Type B pancreatic cell (in vitro differentiated cells): Measurements from ENCODE around the gene ADGRV1. TPM values are rescaled to one million over a fixed set of nuclear protein-coding genes. Genes with fewer than 3 reads are reported as not detected.
"Not testable (repeated sequence)": the region's sequence is repeated elsewhere in the genome, so short reads cannot be mapped to it uniquely, and the experiment has no call there.

Experiments used
- DNase-seq: peaks from one replicate; pipeline ENCODE4 v3.0.0; 2021; ENCODE audit warnings: mixed read lengths; ENCODE audit not compliant: unreplicated experiment; ENCODE audit errors: extremely low spot score
- H3K27ac Mint-ChIP-seq: 2 replicates; pipeline ENCODE4 v1.8.0; 2021; ENCODE audit warnings: mild to moderate bottlenecking, mixed read lengths
- H3K27me3 Mint-ChIP-seq: 2 replicates; pipeline ENCODE4 v1.8.0; 2021; ENCODE audit warnings: mixed read lengths
- H3K36me3 Mint-ChIP-seq: 2 replicates; pipeline ENCODE4 v1.8.0; 2021; ENCODE audit warnings: mixed read lengths
- H3K4me1 Mint-ChIP-seq: one replicate; pipeline ENCODE4 v1.8.0; 2021; ENCODE audit warnings: mixed read lengths; ENCODE audit not compliant: unreplicated experiment
- H3K4me3 Mint-ChIP-seq: 2 replicates; pipeline ENCODE4 v1.8.0; 2021; ENCODE audit warnings: mild to moderate bottlenecking, mixed read lengths
- H3K9me3 Mint-ChIP-seq: 2 replicates; pipeline ENCODE4 v1.8.0; 2021; ENCODE audit warnings: mixed read lengths
- total RNA-seq: library from RNA; stranded (reverse); gene quantifications from 2 replicates; pipeline ENCODE4 v1.2.1, GENCODE V29; 2021; ENCODE audit warnings: low replicate concordance
- TF ChIP-seq, protein P1 (sequence below): fragments of 200-600 bp; sonication (generic); conservative IDR thresholded peaks from 2 replicates; pipeline ENCODE4 v1.5.0; 2021; ENCODE audit warnings: antibody characterized with exemption, mild to moderate bottlenecking

ADGRV1 gene
- total RNA-seq, 1 donor from 2014 or later, result 29.5 TPM

DNA sequence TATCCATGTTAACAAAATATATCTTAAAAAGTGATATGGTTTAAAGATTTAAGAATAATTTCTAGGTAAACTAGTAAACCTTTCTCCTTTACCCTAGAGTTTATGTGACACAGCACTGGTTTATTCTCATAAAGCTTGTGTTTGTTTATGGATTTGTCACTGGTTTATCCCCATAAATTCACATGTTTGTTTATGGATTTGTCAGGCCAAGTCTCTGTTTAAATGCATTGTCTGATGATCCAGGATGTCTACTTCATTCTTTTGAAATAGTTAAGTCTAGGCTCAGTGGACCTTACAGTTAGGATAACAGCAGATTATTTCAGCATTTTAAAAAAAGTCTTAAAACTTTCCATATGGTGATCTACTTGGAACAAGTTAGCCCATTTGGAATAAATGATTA, 490.5 kb downstream of the ADGRV1 start:
- Mint-ChIP-seq H3K27ac (no peak overlapping the region), H3K27me3 (no peaks in the 10 kb centered on the region), H3K4me1 (peaks cover 12% of the 10 kb centered on the region), H3K4me3 (no peak overlapping the region), H3K9me3 (peaks cover 10% of the 10 kb centered on the region), H3K36me3 (peaks cover 7% of the 10 kb centered on the region)
- no peak for DNase-seq
- TF ChIP-seq, protein P1, sequence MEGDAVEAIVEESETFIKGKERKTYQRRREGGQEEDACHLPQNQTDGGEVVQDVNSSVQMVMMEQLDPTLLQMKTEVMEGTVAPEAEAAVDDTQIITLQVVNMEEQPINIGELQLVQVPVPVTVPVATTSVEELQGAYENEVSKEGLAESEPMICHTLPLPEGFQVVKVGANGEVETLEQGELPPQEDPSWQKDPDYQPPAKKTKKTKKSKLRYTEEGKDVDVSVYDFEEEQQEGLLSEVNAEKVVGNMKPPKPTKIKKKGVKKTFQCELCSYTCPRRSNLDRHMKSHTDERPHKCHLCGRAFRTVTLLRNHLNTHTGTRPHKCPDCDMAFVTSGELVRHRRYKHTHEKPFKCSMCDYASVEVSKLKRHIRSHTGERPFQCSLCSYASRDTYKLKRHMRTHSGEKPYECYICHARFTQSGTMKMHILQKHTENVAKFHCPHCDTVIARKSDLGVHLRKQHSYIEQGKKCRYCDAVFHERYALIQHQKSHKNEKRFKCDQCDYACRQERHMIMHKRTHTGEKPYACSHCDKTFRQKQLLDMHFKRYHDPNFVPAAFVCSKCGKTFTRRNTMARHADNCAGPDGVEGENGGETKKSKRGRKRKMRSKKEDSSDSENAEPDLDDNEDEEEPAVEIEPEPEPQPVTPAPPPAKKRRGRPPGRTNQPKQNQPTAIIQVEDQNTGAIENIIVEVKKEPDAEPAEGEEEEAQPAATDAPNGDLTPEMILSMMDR, result no peak

DNA sequence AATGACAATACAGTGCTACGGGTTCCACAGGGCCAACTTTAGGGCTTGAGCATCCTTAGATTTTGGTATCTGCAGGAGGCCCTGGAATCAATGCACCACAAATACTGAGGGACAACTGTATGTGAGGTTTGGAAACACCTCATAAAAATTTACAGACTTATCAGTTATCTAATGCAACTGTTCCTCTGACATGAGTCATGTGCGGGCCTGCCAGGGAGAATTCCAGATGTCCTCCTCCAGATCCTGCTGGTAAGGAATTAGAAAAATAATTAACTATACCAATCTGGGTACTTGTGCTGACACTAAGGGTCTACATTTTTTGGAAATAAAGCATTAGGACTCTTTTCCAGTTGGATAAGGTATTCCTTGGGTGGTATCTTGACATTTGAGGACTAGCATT, 491.2 kb downstream of the ADGRV1 start:
- H3K4me1 Mint-ChIP-seq, result peaks cover 12% of the 10 kb centered on the region

GRCh38 chr5:91052411-91052810, 493.8 kb downstream of the ADGRV1 start:
- DNase-seq, H3K4me3 Mint-ChIP-seq, H3K27me3 Mint-ChIP-seq, H3K9me3 Mint-ChIP-seq, H3K36me3 Mint-ChIP-seq, H3K27ac Mint-ChIP-seq: not testable (repeated sequence)
- H3K4me1 Mint-ChIP-seq, result peaks cover 12% of the 10 kb centered on the region

More for the DNA sequence above, 491.2 kb downstream of the ADGRV1 start:
- Mint-ChIP-seq H3K36me3 (peaks cover 5% of the 10 kb centered on the region), H3K27me3 (no peaks in the 10 kb centered on the region), H3K9me3 (peaks cover 7% of the 10 kb centered on the region), H3K4me3 (no peak overlapping the region), H3K27ac (no peak overlapping the region)
- no peak for DNase-seq
- TF ChIP-seq, protein P1, result no peak

- Mint-ChIP-seq H3K36me3 (peaks cover 4% of the 10 kb centered on the region), H3K4me3 (no peak overlapping the region), H3K9me3 (no peaks in the 10 kb centered on the region), H3K27ac (no peak overlapping the region), H3K4me1 (peaks cover 12% of the 10 kb centered on the region), H3K27me3 (no peaks in the 10 kb centered on the region)
- no peak for DNase-seq
- TF ChIP-seq, protein P1, result no peak
These were observed 494.6 kb downstream of the ADGRV1 start for GRCh38 chr5:91052977-91053740.

- Mint-ChIP-seq H3K4me1 (peaks cover 12% of the 10 kb centered on the region), H3K9me3 (no peaks in the 10 kb centered on the region), H3K4me3 (no peak overlapping the region), H3K27ac (no peak overlapping the region), H3K27me3 (no peaks in the 10 kb centered on the region), H3K36me3 (peaks cover 4% of the 10 kb centered on the region)
- DNase-seq, result no peak
- TF ChIP-seq, protein P1, result no peak
These were observed 495.1 kb downstream of the ADGRV1 start for GRCh38 chr5:91053741-91054025.

- Mint-ChIP-seq H3K9me3 (no peaks in the 10 kb centered on the region), H3K4me1 (peaks cover 6% of the 10 kb centered on the region), H3K27me3 (no peaks in the 10 kb centered on the region), H3K36me3 (no peaks in the 10 kb centered on the region), H3K27ac (peak overlapping the region; percentile 70), H3K4me3 (no peak overlapping the region)
- DNase-seq, result no peak
- TF ChIP-seq, protein P1, result no peak
These were observed 499.6 kb downstream of the ADGRV1 start for GRCh38 chr5:91058155-91058554.
